AG04450 (cell line): ENCODE results near the gene TRIM56. TPM values are rescaled to one million over a fixed set of nuclear protein-coding genes. Genes with fewer than 3 reads are reported as not detected.
"Not testable (repeated sequence)": the region's sequence is repeated elsewhere in the genome, so short reads cannot be mapped to it uniquely, and the experiment has no call there.

Experiments used
- CTCF ChIA-PET: fragments of 300-600, 350-600 bp; formaldehyde crosslinking; extraction: SDS; loops from one replicate; lab custom pipeline; 2022; ENCODE audit warnings: antibody characterized with exemption, inconsistent platforms; lab: Charles Lee
- POLR2A ChIA-PET: fragments of 350-600 bp; formaldehyde crosslinking; extraction: SDS; loops from one replicate; lab custom pipeline; 2021; ENCODE audit warnings: antibody characterized with exemption, inconsistent platforms; lab: Yijun Ruan, JAX
- DNase-seq: peaks from one replicate; pipeline ENCODE4 v3.0.0-alpha.2; 2011; ENCODE audit warnings: low read depth, low spot score
- H3K27ac ChIP-seq: one replicate; pipeline ENCODE4 v1.5.1; 2012; ENCODE audit warnings: low read depth, low read length, control low read depth
- H3K27me3 ChIP-seq: one replicate; pipeline ENCODE4 v1.6.0; 2012; ENCODE audit warnings: low read length; ENCODE audit not compliant: control insufficient read depth, insufficient read depth
- H3K4me3 ChIP-seq: 2 replicates; pipeline ENCODE4 v1.5.1; 2011; ENCODE audit warnings: mild to moderate bottlenecking, low read depth, low read length, control low read depth
- H3K9me3 ChIP-seq: 2 replicates; pipeline ENCODE4 v1.5.1; 2012; ENCODE audit warnings: low read length; ENCODE audit not compliant: control insufficient read depth, insufficient read depth
- polyA plus RNA-seq: library from polyadenylated mRNA; depleted of rRNA; stranded (reverse); fragments of >200 nt; gene quantifications from 2 replicates; pipeline ENCODE4 v1.2.3, GENCODE V29; 2011
- TF ChIP-seq, protein P1 (sequence below): IDR thresholded peaks from 2 replicates; pipeline ENCODE4 v1.5.1; 2011; ENCODE audit warnings: low read depth, low read length, control low read depth, inconsistent platforms

The TRIM56 gene
- polyA plus RNA-seq, 1 experiment, result 4.0 TPM

DNA sequence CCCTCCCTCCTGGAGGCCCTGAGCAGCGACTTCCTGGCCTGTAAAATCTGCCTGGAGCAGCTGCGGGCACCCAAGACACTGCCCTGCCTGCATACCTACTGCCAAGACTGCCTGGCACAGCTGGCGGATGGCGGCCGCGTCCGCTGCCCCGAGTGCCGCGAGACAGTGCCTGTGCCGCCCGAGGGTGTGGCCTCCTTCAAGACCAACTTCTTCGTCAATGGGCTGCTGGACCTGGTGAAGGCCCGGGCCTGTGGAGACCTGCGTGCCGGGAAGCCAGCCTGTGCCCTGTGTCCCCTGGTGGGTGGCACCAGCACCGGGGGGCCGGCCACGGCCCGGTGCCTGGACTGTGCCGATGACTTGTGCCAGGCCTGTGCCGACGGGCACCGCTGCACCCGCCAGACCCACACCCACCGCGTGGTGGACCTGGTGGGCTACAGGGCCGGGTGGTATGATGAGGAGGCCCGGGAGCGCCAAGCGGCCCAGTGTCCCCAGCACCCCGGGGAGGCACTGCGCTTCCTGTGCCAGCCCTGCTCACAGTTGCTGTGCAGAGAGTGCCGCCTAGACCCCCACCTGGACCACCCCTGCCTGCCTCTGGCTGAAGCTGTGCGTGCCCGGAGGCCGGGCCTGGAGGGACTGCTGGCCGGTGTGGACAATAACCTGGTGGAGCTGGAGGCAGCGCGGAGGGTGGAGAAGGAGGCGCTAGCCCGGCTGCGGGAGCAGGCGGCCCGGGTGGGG lies 2.2 kb downstream of the TRIM56 start:
- Histone ChIP-seq H3K27ac (no peak overlapping the region), H3K4me3 (no peak overlapping the region), H3K27me3 (no peaks in the 10 kb centered on the region), H3K9me3 (no peaks in the 10 kb centered on the region; the same call in 1 of the 2 replicates)
- ChIA-PET CTCF (no interaction called here), POLR2A (interaction anchor here (0.5 to 0.8 kb wide), 2 partner anchors 10 to 47 kb away, joined by 3 to 5 read pairs; no protein-coding TSS in a partner anchor)
- no peak for DNase-seq
- TF ChIP-seq, protein P1, sequence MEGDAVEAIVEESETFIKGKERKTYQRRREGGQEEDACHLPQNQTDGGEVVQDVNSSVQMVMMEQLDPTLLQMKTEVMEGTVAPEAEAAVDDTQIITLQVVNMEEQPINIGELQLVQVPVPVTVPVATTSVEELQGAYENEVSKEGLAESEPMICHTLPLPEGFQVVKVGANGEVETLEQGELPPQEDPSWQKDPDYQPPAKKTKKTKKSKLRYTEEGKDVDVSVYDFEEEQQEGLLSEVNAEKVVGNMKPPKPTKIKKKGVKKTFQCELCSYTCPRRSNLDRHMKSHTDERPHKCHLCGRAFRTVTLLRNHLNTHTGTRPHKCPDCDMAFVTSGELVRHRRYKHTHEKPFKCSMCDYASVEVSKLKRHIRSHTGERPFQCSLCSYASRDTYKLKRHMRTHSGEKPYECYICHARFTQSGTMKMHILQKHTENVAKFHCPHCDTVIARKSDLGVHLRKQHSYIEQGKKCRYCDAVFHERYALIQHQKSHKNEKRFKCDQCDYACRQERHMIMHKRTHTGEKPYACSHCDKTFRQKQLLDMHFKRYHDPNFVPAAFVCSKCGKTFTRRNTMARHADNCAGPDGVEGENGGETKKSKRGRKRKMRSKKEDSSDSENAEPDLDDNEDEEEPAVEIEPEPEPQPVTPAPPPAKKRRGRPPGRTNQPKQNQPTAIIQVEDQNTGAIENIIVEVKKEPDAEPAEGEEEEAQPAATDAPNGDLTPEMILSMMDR, result no peak

DNA sequence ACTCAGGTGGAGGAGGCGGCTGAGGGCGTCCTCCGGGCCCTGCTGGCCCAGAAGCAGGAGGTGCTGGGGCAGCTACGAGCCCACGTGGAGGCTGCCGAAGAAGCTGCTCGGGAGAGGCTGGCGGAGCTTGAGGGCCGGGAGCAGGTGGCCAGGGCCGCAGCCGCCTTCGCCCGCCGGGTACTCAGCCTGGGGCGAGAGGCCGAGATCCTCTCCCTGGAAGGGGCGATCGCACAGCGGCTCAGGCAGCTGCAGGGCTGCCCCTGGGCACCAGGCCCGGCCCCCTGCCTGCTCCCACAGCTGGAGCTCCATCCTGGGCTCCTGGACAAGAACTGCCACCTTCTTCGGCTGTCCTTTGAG lies 2.8 kb downstream of the TRIM56 start:
- H3K27ac ChIP-seq, result no peak overlapping the region
- no peak for DNase-seq
- no peak overlapping the region for H3K4me3 ChIP-seq
- H3K27me3 ChIP-seq, result no peaks in the 10 kb centered on the region
- ChIA-PET POLR2A (no interaction called here), CTCF (no interaction called here)
- TF ChIP-seq, protein P1, result no peak
- H3K9me3 ChIP-seq, result no peaks in the 10 kb centered on the region; the same call in 1 of the 2 replicates

DNA sequence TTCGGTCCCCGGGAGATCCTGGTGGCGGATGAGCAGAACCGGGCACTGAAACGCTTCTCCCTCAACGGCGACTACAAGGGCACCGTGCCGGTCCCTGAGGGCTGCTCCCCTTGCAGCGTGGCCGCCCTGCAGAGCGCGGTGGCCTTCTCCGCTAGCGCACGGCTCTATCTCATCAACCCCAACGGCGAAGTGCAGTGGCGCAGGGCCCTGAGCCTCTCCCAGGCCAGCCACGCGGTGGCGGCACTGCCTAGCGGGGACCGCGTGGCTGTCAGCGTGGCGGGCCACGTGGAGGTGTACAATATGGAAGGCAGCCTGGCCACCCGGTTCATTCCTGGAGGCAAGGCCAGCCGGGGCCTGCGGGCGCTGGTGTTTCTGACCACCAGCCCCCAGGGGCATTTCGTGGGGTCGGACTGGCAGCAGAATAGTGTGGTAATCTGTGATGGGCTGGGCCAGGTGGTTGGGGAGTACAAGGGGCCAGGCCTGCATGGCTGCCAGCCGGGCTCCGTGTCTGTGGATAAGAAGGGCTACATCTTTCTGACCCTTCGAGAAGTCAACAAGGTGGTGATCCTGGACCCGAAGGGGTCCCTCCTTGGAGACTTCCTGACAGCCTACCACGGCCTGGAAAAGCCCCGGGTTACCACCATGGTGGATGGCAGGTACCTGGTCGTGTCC lies 3.7 kb downstream of the TRIM56 start:
- ChIA-PET POLR2A (no interaction called here), CTCF (no interaction called here)
- Histone ChIP-seq H3K27ac (no peak overlapping the region), H3K9me3 (no peaks in the 10 kb centered on the region; the same call in 1 of the 2 replicates), H3K27me3 (no peaks in the 10 kb centered on the region), H3K4me3 (no peak overlapping the region)
- DNase-seq, result no peak
- TF ChIP-seq, protein P1, result no peak

DNA sequence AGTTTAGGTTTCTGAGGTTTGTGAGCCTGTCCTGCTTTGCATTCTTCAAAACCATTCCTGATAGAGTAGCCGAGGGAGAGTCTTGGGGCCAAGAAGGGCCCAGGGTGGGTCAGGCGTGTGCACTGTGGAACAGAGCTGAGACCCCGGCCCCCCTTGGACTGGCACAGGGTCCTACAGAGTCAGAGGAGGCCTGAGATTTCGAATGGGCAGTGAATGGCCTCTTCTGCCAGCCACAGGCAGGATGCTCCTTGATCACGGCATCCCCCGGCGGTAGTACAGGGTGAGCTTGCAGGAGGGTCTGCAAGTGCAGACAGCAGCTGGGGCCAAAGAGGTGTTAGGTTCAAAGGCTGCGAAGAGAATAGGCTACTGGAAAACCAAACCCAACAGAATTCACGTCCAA lies 4.6 kb downstream of the TRIM56 start:
- Histone ChIP-seq H3K9me3 (no peaks in the 10 kb centered on the region; the same call in 1 of the 2 replicates), H3K27ac (no peak overlapping the region), H3K4me3 (no peak overlapping the region), H3K27me3 (no peaks in the 10 kb centered on the region)
- TF ChIP-seq, protein P1, result no peak
- POLR2A ChIA-PET, result no interaction called here
- CTCF ChIA-PET, result interaction anchor here (0.6 kb wide), 1 partner anchor 238 kb away, joined by 4 read pairs; the partner anchor contains the start of gene SLC12A9
- DNase-seq, result no peak

DNA sequence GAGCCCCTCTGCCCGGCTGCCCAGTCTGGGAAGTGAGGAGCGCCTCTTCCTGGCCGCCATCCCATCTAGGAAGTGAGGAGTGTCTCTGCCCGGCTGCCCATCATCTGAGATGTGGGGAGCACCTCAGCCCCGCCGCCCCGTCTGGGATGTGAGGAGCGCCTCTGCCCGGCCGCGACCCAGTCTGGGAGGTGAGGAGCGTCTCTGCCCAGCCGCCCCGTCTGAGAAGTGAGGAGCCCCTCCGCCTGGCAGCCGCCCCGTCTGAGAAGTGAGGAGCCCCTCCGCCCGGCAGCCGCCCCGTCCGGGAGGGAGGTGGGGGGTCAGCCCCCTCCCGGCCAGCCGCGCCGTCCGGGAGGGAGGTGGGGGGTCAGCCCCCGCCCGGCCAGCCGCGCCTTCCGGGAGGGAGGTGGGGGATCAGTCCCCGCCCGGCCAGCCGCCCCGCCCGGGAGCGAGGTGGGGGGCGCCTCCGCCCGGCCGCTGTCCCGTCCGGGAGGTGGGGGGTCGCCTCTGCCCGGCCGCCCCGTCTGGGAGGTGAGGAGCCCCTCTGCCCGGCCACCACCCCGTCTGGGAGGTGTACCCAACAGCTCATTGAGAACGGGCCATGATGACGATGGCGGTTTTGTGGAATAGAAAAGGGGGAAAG lies 7.1 kb downstream of the TRIM56 start:
- H3K9me3 ChIP-seq, DNase-seq, H3K27me3 ChIP-seq, H3K27ac ChIP-seq, H3K4me3 ChIP-seq, CTCF ChIA-PET, POLR2A ChIA-PET: not testable (repeated sequence)
